Transverse colon (tissue), 4 donors: ENCODE data around the gene TMTC3.
"Not testable (repeated sequence)": the region's sequence is repeated elsewhere in the genome, so short reads cannot be mapped to it uniquely, and the experiment has no call there.

ENCODE experiments used
- CTCF ChIP-seq, 5 experiments: fragments of 200-600 bp in 3 of 5; fragments of 450-650 bp in 2 of 5; sonication (generic) in 3 of 5; IDR thresholded peaks; 1 replicate in 2 of 5; 2 replicates in 3 of 5; pipeline ENCODE4 v1.5.1; 2016 to 2017; ENCODE audit warnings: antibody characterized with exemption in 5 of 5, inconsistent platforms in 3 of 5, mild to moderate bottlenecking in 2 of 5, moderate library complexity in 1 of 5
- EP300 ChIP-seq: sonication (generic); formaldehyde crosslinking; IDR thresholded peaks from one replicate; pipeline ENCODE4 v1.6.1; 2017; ENCODE audit warnings: antibody characterized with exemption, low read depth
- POLR2AphosphoS5 ChIP-seq, 3 donors: sonication (generic); formaldehyde crosslinking; IDR thresholded peaks; one replicate each; pipeline ENCODE4 v1.6.1; 2016; ENCODE audit warnings: antibody characterized with exemption in 3 of 3

- not testable (repeated sequence) for TF ChIP-seq CTCF (IDR thresholded peaks at IDR 0.05); POLR2AphosphoS5 (IDR thresholded peaks at IDR 0.05); EP300
Observed at GRCh38 chr12:88133181-88133580, 8.9 kb upstream of the TMTC3 start.
